Common myeloid progenitor, CD34-positive (primary cell): ENCODE results near the gene NOXA1.

Experiments used
- CTCF ChIA-PET: fragments of 350-600 bp; sonication (Branson Sonifier 250); formaldehyde crosslinking; loops from one replicate; lab custom pipeline; 2021; ENCODE audit warnings: antibody characterized with exemption; lab: Charles Lee
- POLR2A ChIA-PET: fragments of 350-600 bp; sonication (Branson Sonifier 250); formaldehyde crosslinking; loops from one replicate; lab custom pipeline; 2021; ENCODE audit warnings: antibody characterized with exemption; lab: Charles Lee
- DNase-seq, 3 donors: peaks; one replicate each; pipeline versions ENCODE4 v3.0.0 to v3.0.0-alpha.2; 2013
- H3K27ac ChIP-seq, 2 experiments: 1 replicate in 1 of 2; 2 replicates in 1 of 2; pipeline ENCODE4 v1.7.0; 2013; ENCODE audit warnings: inconsistent platforms in 2 of 2, low read length in 2 of 2, mild to moderate bottlenecking in 2 of 2, low read depth in 1 of 2, moderate library complexity in 1 of 2; ENCODE audit not compliant: severe bottlenecking in 2 of 2, insufficient read depth in 1 of 2, poor library complexity in 1 of 2
- H3K27me3 ChIP-seq, 5 experiments: replicated peaks in 2 of 5; 1 replicate in 3 of 5; 2 replicates in 2 of 5; pipeline versions ENCODE4 v1.6.1 to v1.7.0; 2013; ENCODE audit warnings: low read length in 4 of 5, mild to moderate bottlenecking in 2 of 5, moderate library complexity in 2 of 5, inconsistent platforms in 1 of 5; ENCODE audit not compliant: insufficient read depth in 5 of 5, control insufficient read depth in 4 of 5
- H3K36me3 ChIP-seq, 4 experiments: 1 replicate in 2 of 4; 2 replicates in 2 of 4; pipeline versions ENCODE4 v1.6.1 to v1.7.0; 2013; ENCODE audit warnings: low read length in 3 of 4, control low read depth in 1 of 4, mild to moderate bottlenecking in 1 of 4; ENCODE audit not compliant: control insufficient read depth in 4 of 4, insufficient read depth in 4 of 4
- H3K4me1 ChIP-seq, 4 experiments: 1 replicate in 3 of 4; 2 replicates in 1 of 4; pipeline versions ENCODE4 v1.6.1 to v1.7.1; 2013; ENCODE audit warnings: low read length in 3 of 4, mild to moderate bottlenecking in 3 of 4, control low read depth in 1 of 4, inconsistent platforms in 1 of 4, moderate library complexity in 1 of 4; ENCODE audit not compliant: control insufficient read depth in 4 of 4, insufficient read depth in 4 of 4; ENCODE audit errors: control extremely low read depth in 1 of 4
- H3K4me3 ChIP-seq, 7 experiments: 1 replicate in 4 of 7; 2 replicates in 3 of 7; pipeline versions ENCODE4 v1.5.1 to v1.7.0; 2013; ENCODE audit warnings: mild to moderate bottlenecking in 7 of 7, low read length in 6 of 7, moderate library complexity in 6 of 7, inconsistent platforms in 2 of 7, low read depth in 2 of 7, control low read depth in 1 of 7; ENCODE audit not compliant: insufficient read depth in 4 of 7, control insufficient read depth in 1 of 7; ENCODE audit errors: extremely low read depth in 1 of 7
- H3K9me3 ChIP-seq, 5 experiments: 1 replicate in 4 of 5; 2 replicates in 1 of 5; pipeline versions ENCODE4 v1.6.1 to v1.7.1; 2013; ENCODE audit warnings: low read length in 4 of 5, mild to moderate bottlenecking in 2 of 5, inconsistent platforms in 1 of 5, low read depth in 1 of 5, moderate library complexity in 1 of 5; ENCODE audit not compliant: control insufficient read depth in 4 of 5, insufficient read depth in 2 of 5; ENCODE audit errors: control extremely low read depth in 1 of 5
- WGBS: methylation state at CpG from one replicate; pipeline ENCODE4 v1.1.5; 2013; ENCODE audit not compliant: insufficient coverage; 5-methylcytosine and 5-hydroxymethylcytosine counted together

The NOXA1 gene

GRCh38 chr9:137428311-137428630 lies 5.1 kb downstream of the NOXA1 start:
- Histone ChIP-seq H3K4me3 (no peak overlapping the region), H3K27ac (no peak overlapping the region), H3K27me3 (no peaks in the 10 kb centered on the region), H3K9me3 (no peaks in the 10 kb centered on the region), H3K36me3 (peaks cover 0 to 2% (median 0%) of the 10 kb centered on the region in 4 experiments), H3K4me1 (peaks cover 0 to 13% (median 11%) of the 10 kb centered on the region in 4 experiments)
- WGBS: 100% methylated on average over 1 of the region's 6 CpGs
- DNase-seq: no peak
- POLR2A ChIA-PET: no interaction called here
- CTCF ChIA-PET: no interaction called here

GRCh38 chr9:137428841-137429545 lies 5.8 kb downstream of the NOXA1 start:
- H3K36me3 ChIP-seq: peaks cover 0 to 2% (median 0%) of the 10 kb centered on the region in 4 experiments
- no peaks in the 10 kb centered on the region for H3K27me3 ChIP-seq
- peaks cover 0 to 14% (median 8%) of the 10 kb centered on the region in 4 experiments for H3K4me1 ChIP-seq
- H3K27ac ChIP-seq: no peak overlapping the region
- no peak for DNase-seq
- WGBS: 92% methylated on average over 27 of the region's 27 CpGs
- no peaks in the 10 kb centered on the region for H3K9me3 ChIP-seq
- CTCF ChIA-PET: interaction anchor here (1.3 kb wide), 1 partner anchor 13 kb away, joined by 3 read pairs; no protein-coding TSS in a partner anchor
- POLR2A ChIA-PET: no interaction called here
- H3K4me3 ChIP-seq: no peak overlapping the region

- ChIA-PET CTCF (interaction anchor here (1.3 kb wide), 1 partner anchor 13 kb away, joined by 3 read pairs; no protein-coding TSS in a partner anchor), POLR2A (no interaction called here)
- DNase-seq: no peak
- H3K27ac ChIP-seq: no peak overlapping the region
- no peak overlapping the region for H3K4me3 ChIP-seq
- H3K9me3 ChIP-seq: no peaks in the 10 kb centered on the region
- no peaks in the 10 kb centered on the region for H3K27me3 ChIP-seq
- WGBS: 97% methylated on average over 11 of the region's 14 CpGs
- peaks cover 0 to 17% (median 10%) of the 10 kb centered on the region in 4 experiments for H3K4me1 ChIP-seq
- peaks cover 0 to 2% (median 0%) of the 10 kb centered on the region in 4 experiments for H3K36me3 ChIP-seq
These were observed 6.3 kb downstream of the NOXA1 start for GRCh38 chr9:137429546-137429890.

- no peak overlapping the region for H3K4me3 ChIP-seq
- H3K4me1 ChIP-seq: peaks cover 0 to 23% (median 13%) of the 10 kb centered on the region in 4 experiments
- peaks cover 0 to 2% (median 0%) of the 10 kb centered on the region in 4 experiments for H3K36me3 ChIP-seq
- DNase-seq: no peak
- ChIA-PET POLR2A (no interaction called here), CTCF (interaction anchor here (1.2 to 1.9 kb wide), 3 partner anchors 14 to 16 kb away, joined by 3 to 5 read pairs (median 3); no protein-coding TSS in a partner anchor)
- no peaks in the 10 kb centered on the region for H3K27me3 ChIP-seq
- 86% methylated on average over 25 of the region's 34 CpGs for WGBS
- no peaks in the 10 kb centered on the region for H3K9me3 ChIP-seq
- H3K27ac ChIP-seq: peak overlapping the region in 1 of 2 experiments; percentile 34
These were observed 7.0 kb downstream of the NOXA1 start for GRCh38 chr9:137429974-137430722.

GRCh38 chr9:137430723-137431415 lies 7.7 kb downstream of the NOXA1 start:
- WGBS: 91% methylated on average over 20 of the region's 27 CpGs
- Histone ChIP-seq H3K27me3 (no peaks in the 10 kb centered on the region), H3K4me1 (peaks cover 0 to 30% (median 17%) of the 10 kb centered on the region in 4 experiments), H3K36me3 (peaks cover 0 to 2% (median 0%) of the 10 kb centered on the region in 4 experiments), H3K9me3 (no peaks in the 10 kb centered on the region), H3K4me3 (no peak overlapping the region), H3K27ac (no peak overlapping the region)
- DNase-seq: no peak
- ChIA-PET POLR2A (no interaction called here), CTCF (interaction anchor here (1.2 to 1.9 kb wide), 2 partner anchors 13 to 15 kb away, joined by 3 to 5 read pairs; no protein-coding TSS in a partner anchor)

GRCh38 chr9:137431416-137431931 lies 8.3 kb downstream of the NOXA1 start:
- no peaks in the 10 kb centered on the region for H3K27me3 ChIP-seq
- DNase-seq: no peak
- H3K4me1 ChIP-seq: peaks cover 0 to 33% (median 18%) of the 10 kb centered on the region in 4 experiments
- no peaks in the 10 kb centered on the region for H3K9me3 ChIP-seq
- no peak overlapping the region for H3K4me3 ChIP-seq
- CTCF ChIA-PET: interaction anchor here (1.3 to 2.6 kb wide), 3 partner anchors 8 to 14 kb away, joined by 5 to 14 read pairs (median 5); partner anchors contain the start of genes EXD3 and NOXA1
- no peaks in the 10 kb centered on the region for H3K36me3 ChIP-seq
- H3K27ac ChIP-seq: no peak overlapping the region
- WGBS: 93% methylated on average over 18 of the region's 21 CpGs
- POLR2A ChIA-PET: no interaction called here
